GM21825 (cell line): ENCODE results near the gene HOXD3.

Source experiments
- ATAC-seq: cut with Tn5 transposase; IDR thresholded peaks from one replicate; pipeline ENCODE4 v1.9.1; 2021; ENCODE audit warnings: mild to moderate bottlenecking, moderate library complexity; ENCODE audit not compliant: unreplicated experiment

Gene HOXD3

DNA sequence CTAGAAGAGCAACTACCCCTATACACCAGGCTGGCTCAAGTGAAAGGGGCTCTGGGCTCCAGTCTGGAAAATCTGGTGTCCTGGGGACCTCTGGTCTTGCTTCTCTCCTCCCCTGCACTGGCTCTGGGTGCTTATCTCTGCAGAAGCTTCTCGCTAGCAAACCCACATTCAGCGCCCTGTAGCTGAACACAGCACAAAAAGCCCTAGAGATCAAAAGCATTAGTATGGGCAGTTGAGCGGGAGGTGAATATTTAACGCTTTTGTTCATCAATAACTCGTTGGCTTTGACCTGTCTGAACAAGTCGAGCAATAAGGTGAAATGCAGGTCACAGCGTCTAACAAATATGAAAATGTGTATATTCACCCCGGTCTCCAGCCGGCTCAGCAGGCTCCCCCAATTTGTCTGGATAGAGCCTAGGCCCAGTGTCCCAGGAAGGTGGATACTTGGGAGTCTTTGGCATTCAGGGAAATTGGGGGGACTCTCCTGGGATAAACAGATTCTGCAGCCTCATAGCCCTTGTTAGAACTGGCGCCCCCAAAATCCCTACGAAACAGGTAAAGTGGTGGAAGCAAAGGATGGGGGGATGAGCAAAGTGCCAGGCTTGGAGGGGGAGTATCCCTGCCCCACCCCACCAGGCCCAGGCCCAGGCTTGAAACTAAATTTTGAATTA is 8.2 kb upstream of the HOXD3 start:
- no peak for ATAC-seq

- ATAC-seq, result no peak
Measured at GRCh38 chr2:176149481-176149938, 7.6 kb upstream of the HOXD3 start.

DNA sequence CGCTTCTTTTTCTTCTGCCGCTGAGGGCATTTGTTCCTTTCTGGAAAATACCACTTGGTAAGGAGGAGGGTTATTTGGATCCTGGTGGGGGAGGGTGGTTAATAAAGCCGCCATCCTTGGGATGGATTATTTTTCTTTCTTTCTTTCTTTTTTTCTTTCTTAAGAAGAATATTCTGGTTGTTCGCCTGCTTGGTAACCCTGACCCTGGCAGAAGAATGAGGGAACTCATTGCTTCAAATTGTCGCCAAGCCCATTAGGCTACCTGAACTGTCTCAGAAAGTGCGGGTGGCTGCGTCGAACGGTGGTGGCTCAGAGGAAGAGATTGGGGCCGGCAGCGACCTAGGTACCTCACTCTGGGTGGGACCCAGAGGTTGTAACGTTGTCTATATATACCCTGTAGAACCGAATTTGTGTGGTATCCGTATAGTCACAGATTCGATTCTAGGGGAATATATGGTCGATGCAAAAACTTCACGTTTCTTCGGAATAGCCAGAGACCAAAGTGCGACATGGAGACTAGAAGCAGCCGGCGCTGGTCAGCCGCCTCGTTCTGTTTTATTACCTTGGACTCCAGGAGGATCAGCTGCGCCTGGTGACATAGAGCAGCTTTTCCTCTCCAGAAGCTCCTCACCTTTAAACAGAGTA is 7.0 kb upstream of the HOXD3 start:
- ATAC-seq, result no peak

GRCh38 chr2:176150584-176151441 is 6.3 kb upstream of the HOXD3 start:
- ATAC-seq, result no peak

DNA sequence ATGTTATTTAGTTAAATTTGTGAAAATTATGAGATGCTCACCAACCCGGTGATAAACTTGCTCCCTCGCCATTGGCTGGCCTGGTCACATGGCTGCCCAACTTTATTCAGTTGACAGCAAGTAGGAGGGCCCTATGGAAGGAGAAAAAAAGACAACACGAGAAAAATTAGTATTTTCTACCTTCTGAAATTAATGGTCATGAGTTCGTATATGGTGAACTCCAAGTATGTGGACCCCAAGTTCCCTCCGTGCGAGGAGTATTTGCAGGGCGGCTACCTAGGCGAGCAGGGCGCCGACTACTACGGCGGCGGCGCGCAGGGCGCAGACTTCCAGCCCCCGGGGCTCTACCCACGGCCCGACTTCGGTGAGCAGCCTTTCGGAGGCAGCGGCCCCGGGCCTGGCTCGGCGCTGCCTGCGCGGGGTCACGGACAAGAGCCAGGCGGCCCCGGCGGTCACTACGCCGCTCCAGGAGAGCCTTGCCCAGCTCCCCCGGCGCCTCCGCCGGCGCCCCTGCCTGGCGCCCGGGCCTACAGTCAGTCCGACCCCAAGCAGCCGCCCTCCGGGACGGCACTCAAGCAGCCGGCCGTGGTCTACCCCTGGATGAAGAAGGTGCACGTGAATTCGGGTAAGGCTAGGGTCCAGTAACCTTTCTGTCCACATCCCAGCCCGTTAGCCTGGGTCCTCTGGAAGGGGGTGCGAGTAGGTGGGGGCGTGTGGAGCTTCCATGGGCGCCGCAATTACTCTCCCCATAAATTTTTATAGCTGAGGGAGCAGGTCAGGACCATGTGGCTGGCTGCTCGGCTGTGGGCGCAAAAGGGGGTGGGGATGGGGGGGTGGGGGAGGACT is 5.4 kb upstream of the HOXD3 start, which contains the start of gene HOXD4:
Gene HOXD4, plus strand, starts transcription at position 109 of the 846 bp plus-strand sequence. Its CDS starts 84 bp downstream, at position 193.
- no peak for ATAC-seq

DNA sequence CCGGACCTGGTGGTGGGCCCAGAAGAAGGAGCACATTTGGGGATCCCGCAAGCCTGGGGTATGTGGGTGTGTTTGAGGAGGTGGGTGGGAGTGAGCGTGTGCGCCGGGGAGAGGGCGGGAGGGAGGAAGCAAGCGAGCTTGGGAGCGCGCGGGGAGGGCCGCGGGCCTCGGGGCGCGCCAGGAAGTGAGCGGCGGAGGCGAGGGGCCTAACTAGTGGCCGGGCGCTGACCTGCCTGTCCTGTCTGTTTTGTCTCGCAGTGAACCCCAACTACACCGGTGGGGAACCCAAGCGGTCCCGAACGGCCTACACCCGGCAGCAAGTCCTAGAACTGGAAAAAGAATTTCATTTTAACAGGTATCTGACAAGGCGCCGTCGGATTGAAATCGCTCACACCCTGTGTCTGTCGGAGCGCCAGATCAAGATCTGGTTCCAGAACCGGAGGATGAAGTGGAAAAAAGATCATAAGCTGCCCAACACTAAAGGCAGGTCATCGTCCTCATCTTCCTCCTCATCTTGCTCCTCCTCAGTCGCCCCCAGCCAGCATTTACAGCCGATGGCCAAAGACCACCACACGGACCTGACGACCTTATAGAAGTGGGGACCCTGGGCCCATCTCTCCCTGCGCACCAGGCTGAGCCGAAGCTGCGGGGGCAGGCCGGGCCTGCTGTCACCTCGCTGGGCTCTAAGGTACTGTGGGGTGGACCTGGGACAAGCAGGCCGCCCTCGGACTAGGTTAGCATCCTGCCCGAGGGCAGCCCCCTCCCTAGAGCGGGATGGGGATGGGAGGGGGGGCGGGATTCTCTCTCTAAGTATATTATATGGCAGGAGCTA is 4.5 kb upstream of the HOXD3 start:
- ATAC-seq, result no peak

- no peak for ATAC-seq
Measured at GRCh38 chr2:176154576-176155252, 2.4 kb upstream of the HOXD3 start.

DNA sequence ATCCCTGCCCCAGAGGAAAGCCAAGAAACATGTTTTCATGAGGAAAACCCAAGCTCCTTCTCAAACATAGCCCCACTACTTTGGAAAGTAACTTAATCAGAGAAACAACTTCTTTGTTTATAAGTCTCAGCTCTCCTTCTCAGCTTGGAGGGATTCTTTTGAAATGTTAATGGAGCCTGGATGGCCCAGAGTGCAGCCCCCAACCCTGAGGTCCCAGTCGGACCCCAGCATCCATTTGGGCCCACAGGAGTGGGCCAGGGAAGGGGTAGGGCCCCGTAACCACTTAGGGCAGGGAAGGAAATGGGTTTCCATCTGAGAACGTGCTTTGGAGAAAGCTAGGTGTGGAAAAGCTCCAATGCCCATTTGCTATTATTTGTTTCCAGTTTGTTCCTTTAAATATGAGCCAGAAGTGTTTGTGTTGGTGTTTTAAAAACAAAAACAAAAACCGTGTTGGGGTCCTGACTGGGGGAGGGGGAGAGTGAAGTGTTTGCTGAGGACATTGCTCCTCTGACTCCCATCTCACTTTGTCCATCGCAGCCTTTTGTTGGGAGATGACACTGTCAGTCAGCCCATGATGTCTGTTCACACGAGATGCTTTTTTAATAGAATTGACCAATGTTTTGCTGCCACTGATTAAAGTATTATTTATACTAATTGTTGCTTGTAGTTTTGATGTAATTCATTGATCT is 1.6 kb upstream of the HOXD3 start:
- no peak for ATAC-seq

- no peak for ATAC-seq
Measured at GRCh38 chr2:176156301-176156806, 753 bp upstream of the HOXD3 start.

- no peak for ATAC-seq
Measured at GRCh38 chr2:176157499-176158185, 535 bp downstream of the HOXD3 start.

DNA sequence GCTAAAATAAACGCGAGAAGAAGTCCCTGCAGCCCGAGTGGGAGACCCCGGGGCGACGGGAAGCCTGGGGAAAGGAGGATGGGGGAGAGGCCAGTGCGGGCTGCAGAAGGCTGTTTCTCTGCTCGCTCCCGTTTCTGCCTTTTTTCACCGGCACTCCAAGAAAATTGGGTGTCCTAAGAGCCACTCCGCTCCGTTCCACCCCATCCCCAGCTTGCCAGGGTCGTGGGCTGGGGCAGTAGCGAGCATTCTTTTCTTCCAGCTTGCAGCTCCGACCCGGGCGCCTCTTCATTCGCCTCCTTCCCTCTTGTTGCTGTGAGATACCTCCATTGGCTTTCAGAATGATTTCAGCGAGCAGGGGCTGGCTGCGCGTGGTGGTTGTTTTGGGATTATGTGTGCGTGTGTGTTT is 1.1 kb downstream of the HOXD3 start:
- ATAC-seq, result no peak

DNA sequence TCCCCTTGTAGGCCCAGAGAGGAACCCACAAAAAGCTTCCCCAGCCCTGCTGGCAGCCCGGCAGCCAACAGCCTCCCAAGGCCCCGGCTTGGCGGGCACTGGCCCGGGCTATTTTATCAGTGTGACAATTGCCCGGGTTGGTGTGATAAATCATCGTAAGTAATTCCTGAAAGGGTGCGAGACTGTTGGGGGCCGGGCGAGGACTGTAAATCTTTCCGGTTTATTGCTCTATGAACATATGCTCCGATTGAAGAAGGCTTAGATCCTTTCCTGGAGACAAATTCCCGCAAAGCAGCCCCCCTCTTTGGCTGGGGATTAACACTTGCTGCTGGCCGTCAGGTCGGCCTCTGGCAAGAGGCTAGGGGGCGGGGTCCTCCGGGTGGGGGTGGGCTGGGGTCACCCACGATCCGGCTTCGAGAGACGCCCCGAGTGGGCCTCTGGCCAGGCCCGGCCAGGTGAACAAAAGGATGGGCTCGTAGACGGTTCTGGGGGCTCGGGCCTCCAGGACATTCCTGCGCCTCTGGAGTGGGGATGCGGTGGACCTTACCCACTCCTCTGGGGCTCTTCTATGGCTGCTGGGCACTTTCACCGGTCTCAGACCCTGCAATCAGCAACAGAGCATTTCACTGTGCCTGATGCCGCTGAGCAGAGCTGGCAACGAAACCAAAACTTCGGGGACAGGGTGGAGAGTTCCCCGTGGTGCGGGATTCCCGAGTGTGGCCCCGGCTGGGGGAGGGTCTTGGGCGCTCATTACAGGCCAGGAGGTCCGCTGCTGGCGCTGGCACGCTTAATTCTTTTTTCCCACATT is 2.0 kb downstream of the HOXD3 start:
- ATAC-seq, result no peak

DNA sequence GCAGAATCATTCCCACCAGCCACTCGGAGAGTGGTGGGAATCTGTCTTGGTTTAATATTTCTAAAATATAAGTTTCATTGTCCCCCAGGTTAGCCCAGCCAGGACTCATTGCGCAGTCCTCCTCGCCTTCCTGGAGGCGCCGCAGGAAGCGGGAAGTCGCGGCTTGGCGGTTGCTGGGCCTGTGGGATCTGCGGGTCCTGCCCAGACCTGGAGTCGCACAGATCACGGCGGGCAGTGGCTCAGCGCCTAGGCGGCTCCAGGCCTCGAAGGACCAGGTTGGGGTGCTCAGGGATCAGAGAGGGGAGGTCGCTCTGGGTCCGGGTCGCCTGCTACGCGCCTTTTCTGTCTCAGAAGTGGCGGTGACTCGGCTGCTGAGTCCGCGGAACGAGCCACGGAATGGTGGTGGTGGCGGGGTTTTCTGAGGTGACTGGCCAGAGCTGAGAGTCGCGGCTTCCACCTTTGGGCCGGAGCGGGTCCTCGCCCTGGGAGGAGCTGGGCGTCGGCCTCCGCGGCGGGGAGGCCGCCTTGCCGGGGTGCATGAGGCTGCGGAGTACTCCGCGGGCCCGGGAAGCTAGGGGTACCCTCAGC is 2.6 kb downstream of the HOXD3 start:
- ATAC-seq, result no peak

DNA sequence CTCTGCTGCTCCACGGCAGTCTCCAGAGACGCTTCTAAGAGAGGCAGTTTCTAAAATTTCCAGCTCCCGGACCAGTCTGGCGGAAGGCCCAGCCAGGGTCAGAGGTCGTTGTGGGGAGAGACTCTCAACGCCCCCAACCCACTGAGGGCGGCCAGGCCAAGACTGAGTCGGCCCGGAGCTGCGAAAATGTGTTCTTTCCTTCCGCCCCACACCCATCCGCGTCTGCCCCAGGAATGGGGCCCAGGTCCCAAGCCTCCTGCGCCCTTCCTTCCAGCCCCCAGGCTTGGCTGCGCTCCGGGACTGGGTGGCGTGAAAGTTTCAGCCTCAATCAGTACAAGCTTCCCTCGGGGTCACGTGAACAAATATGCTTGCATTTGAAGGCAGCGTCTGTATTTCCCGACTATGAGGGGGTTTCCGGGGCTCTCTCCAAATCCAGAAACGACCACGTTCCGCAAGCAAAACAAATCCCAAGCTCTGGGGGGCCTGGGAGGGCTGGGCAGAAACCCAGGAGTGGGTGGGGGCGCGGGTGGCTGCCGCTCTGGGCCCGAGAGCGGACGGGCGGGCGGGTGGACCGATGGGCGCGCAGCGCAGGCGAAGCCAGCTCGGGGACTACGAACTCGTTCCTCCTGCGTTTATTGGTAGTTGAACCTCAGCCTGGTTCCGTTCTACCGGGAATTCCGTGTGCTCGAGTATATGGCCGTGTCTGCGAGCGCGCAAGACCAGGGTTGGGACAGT is 3.3 kb downstream of the HOXD3 start:
- ATAC-seq, result no peak

DNA sequence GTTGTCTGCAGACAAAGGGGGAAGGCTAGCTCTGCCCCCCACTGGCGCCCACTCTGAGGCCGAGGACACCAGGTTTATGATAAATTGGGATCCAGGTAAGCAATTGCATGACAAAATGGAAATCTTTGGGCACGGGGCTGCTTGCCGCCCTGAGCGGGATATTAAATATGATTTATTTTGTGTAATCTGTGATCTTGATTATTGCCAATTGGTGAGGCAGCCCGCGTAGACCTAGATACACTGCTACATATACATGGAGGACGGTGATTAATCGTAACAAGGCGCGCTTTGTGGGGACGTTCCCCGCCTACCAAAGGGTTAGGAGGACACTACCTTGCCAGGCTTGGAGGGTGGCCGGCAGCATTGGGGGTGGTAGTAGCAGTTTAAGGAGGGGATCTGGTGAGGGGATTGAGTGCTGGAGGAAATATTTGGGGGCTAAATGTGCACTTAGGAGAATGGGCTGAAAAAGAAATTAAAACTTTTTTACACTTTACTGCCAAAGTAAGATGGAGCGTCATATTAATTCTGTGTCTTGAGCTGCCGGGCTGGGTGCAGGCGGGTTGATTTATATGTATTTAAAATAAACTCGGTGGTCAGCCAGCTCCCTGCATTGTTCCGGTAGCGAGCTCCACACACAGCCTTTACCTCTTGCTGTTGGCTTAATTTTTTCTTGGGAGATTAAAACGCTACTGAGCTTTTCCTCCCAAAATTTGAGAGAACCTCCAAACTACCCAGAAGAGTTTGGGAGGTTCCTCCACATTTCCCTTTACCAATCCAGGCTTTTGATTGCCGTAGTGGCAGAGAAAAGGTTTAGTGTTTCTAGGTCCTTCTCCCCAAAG is 4.1 kb downstream of the HOXD3 start:
- no peak for ATAC-seq
